Neuron (in vitro differentiated cells): ENCODE data around the gene LHFPL6.
A peak's percentile ranks its signal among the peaks of the same experiment; 100 is the strongest.
"Not testable (repeated sequence)": the region's sequence is repeated elsewhere in the genome, so short reads cannot be mapped to it uniquely, and the experiment has no call there.

Source experiments
- H2AFZ ChIP-seq: one replicate; pipeline ENCODE4 v1.6.1; 2013; ENCODE audit warnings: low read depth, mild to moderate bottlenecking, inconsistent platforms, low read length, moderate library complexity
- H3K27me3 ChIP-seq: one replicate; pipeline ENCODE4 v1.6.1; 2013; ENCODE audit warnings: low read length; ENCODE audit not compliant: insufficient read depth
- H3K36me3 ChIP-seq: one replicate; pipeline ENCODE4 v1.6.1; 2013; ENCODE audit warnings: low read length; ENCODE audit not compliant: insufficient read depth
- H3K4me1 ChIP-seq: one replicate; pipeline ENCODE4 v1.6.1; 2013; ENCODE audit warnings: low read length; ENCODE audit not compliant: insufficient read depth
- H3K4me3 ChIP-seq: 2 replicates; pipeline ENCODE4 v1.5.1; 2013; ENCODE audit warnings: mild to moderate bottlenecking, low read length, moderate library complexity
- H3K9me3 ChIP-seq: one replicate; pipeline ENCODE4 v1.6.1; 2013; ENCODE audit warnings: low read length

Gene LHFPL6

GRCh38 chr13:39345982-39346381 lies 257.0 kb downstream of the LHFPL6 start:
- Histone ChIP-seq H3K36me3 (peaks cover 14% of the 10 kb centered on the region), H3K27me3 (no peaks in the 10 kb centered on the region), H3K4me3 (no peak overlapping the region), H3K4me1 (peaks cover 39% of the 10 kb centered on the region), H3K9me3 (peaks cover 1% of the 10 kb centered on the region), H2AFZ (no peak overlapping the region)

GRCh38 chr13:39341251-39341650 lies 261.7 kb downstream of the LHFPL6 start:
- Histone ChIP-seq H2AFZ (no peak overlapping the region), H3K27me3 (no peaks in the 10 kb centered on the region), H3K4me3 (no peak overlapping the region), H3K36me3 (peaks cover 17% of the 10 kb centered on the region), H3K9me3 (peaks cover 1% of the 10 kb centered on the region), H3K4me1 (peaks cover 24% of the 10 kb centered on the region)

- not testable (repeated sequence) for H3K27me3 ChIP-seq, H3K4me3 ChIP-seq, H3K36me3 ChIP-seq, H2AFZ ChIP-seq, H3K9me3 ChIP-seq
- peaks cover 24% of the 10 kb centered on the region for H3K4me1 ChIP-seq
These were observed 264.9 kb downstream of the LHFPL6 start for GRCh38 chr13:39338114-39338513.

DNA sequence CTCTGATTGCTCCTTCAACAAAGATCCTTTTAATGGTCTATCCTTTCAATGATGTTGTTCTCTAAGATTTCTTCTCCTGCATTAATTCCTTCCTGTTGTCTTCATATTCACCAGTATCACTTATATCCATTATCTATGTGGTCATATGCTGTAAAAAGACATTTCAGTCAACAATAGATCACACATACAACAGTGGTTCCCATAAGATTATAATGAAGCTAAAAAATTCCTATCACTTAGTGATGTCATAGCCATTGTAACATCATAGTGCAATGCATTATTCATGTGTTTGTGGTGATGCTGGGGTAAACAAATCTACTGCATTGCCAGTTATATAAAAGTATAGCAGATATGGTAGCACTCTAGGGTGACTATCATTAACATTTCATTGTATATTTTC lies 266.1 kb downstream of the LHFPL6 start:
- no peaks in the 10 kb centered on the region for H3K27me3 ChIP-seq
- H3K36me3 ChIP-seq, result peaks cover 3% of the 10 kb centered on the region
- H2AFZ ChIP-seq, result no peak overlapping the region
- no peak overlapping the region for H3K4me3 ChIP-seq
- H3K9me3 ChIP-seq, result no peaks in the 10 kb centered on the region
- H3K4me1 ChIP-seq, result peaks cover 18% of the 10 kb centered on the region

- H2AFZ ChIP-seq, result no peak overlapping the region
- H3K4me1 ChIP-seq, result peaks cover 11% of the 10 kb centered on the region
- no peaks in the 10 kb centered on the region for H3K27me3 ChIP-seq
- H3K9me3 ChIP-seq, result no peaks in the 10 kb centered on the region
- H3K4me3 ChIP-seq, result no peak overlapping the region
- H3K36me3 ChIP-seq, result peaks cover 3% of the 10 kb centered on the region
These were observed 266.8 kb downstream of the LHFPL6 start for GRCh38 chr13:39336207-39336606.

GRCh38 chr13:39335721-39336120 lies 267.3 kb downstream of the LHFPL6 start:
- Histone ChIP-seq H3K27me3 (no peaks in the 10 kb centered on the region), H2AFZ (no peak overlapping the region), H3K9me3 (no peaks in the 10 kb centered on the region), H3K36me3 (peaks cover 3% of the 10 kb centered on the region), H3K4me3 (no peak overlapping the region), H3K4me1 (peaks cover 6% of the 10 kb centered on the region)

- H3K9me3 ChIP-seq, result no peaks in the 10 kb centered on the region
- H3K27me3 ChIP-seq, result no peaks in the 10 kb centered on the region
- H2AFZ ChIP-seq, result no peak overlapping the region
- peaks cover 28% of the 10 kb centered on the region for H3K4me1 ChIP-seq
- H3K36me3 ChIP-seq, result no peaks in the 10 kb centered on the region
- no peak overlapping the region for H3K4me3 ChIP-seq
These were observed 272.5 kb downstream of the LHFPL6 start for GRCh38 chr13:39330504-39330903.

- no peaks in the 10 kb centered on the region for H3K36me3 ChIP-seq
- H3K9me3 ChIP-seq, result no peaks in the 10 kb centered on the region
- H2AFZ ChIP-seq, result no peak overlapping the region
- no peak overlapping the region for H3K4me3 ChIP-seq
- H3K27me3 ChIP-seq, result no peaks in the 10 kb centered on the region
- H3K4me1 ChIP-seq, result peaks cover 28% of the 10 kb centered on the region
These were observed 273.8 kb downstream of the LHFPL6 start for GRCh38 chr13:39329182-39329639.

GRCh38 chr13:39327172-39327479 lies 275.9 kb downstream of the LHFPL6 start:
- Histone ChIP-seq H3K36me3 (no peaks in the 10 kb centered on the region), H3K9me3 (no peaks in the 10 kb centered on the region), H3K27me3 (no peaks in the 10 kb centered on the region), H2AFZ (no peak overlapping the region), H3K4me1 (peaks cover 40% of the 10 kb centered on the region), H3K4me3 (no peak overlapping the region)

DNA sequence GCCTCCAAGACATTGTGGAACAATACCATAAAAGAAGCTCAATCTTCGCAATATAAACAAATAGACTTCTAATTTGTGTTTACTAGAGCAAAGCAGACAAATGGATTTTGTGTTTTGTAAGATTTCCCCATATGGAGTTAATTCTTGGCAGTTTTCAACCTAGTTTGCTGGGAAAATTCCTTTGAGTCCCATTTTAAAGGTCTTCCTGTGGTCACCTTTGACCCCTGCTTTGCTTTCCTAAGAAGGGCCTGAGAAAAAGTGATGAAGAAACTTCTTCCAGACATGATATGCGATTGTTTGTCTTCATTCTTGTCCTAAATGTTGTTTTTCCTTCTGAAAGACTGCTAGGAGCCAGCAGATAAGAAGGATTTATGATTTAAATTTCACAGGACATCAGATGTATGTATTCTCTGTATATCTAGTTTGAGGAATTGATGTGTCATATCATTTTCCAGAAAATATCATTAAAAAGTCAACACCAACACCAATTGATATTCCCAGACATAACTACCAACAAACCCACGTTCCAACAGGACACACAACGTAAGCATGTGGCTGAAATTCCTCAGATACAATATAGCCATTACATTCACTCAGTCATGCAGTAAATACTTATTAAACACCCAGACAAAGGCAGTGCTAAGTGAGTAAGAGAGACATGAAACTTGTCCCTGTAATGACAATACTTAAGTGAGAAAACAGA lies 276.4 kb downstream of the LHFPL6 start:
- no peaks in the 10 kb centered on the region for H3K9me3 ChIP-seq
- no peak overlapping the region for H3K4me3 ChIP-seq
- no peak overlapping the region for H2AFZ ChIP-seq
- no peaks in the 10 kb centered on the region for H3K27me3 ChIP-seq
- H3K4me1 ChIP-seq, result peaks cover 43% of the 10 kb centered on the region
- H3K36me3 ChIP-seq, result no peaks in the 10 kb centered on the region

DNA sequence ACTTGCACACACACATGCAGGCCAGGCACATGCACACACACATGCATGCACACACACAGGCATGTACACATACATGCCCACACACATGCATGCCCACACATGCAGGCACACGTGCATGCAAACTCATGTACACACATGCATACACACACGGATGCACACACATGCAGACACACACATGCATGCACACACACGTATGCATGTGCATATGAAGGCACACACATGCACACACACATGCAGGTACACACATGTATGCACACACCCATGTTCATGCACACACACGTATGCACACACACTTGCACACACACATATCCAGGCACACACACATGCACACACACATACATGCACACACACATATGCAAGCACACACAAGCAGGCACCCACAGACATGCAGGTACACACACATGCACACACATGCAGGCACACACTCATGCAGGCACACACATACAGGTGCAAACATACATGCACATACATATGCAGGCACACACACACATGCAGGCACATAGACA lies 278.1 kb downstream of the LHFPL6 start:
- no peak overlapping the region for H2AFZ ChIP-seq
- no peaks in the 10 kb centered on the region for H3K9me3 ChIP-seq
- H3K4me3 ChIP-seq, result no peak overlapping the region

GRCh38 chr13:39322836-39323585 lies 280.0 kb downstream of the LHFPL6 start:
- Histone ChIP-seq H3K4me1 (peaks cover 29% of the 10 kb centered on the region), H3K27me3 (no peaks in the 10 kb centered on the region)

More for the DNA sequence above, 278.1 kb downstream of the LHFPL6 start:
- no peaks in the 10 kb centered on the region for H3K36me3 ChIP-seq
- H3K4me1 ChIP-seq, result peaks cover 43% of the 10 kb centered on the region
- H3K27me3 ChIP-seq, result no peaks in the 10 kb centered on the region

DNA sequence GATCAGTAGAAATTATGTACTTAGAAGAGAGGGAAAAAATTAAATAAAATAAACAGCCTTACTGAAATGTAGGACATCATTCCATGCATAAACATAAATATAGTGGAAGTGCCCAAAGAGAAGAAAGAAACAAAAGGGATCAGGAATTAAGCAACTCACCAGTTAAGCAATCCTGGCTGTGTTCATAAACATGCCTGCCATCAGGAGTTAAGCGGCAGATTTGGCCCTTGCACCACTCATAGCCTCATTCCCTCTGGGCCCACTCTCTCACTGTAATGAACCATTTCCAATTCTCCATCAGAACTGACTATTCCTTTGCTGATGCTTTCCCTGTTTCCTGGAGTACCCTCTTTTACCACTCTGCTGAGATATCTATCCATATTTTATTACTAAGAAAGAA lies 281.4 kb downstream of the LHFPL6 start:
- Histone ChIP-seq H3K27me3 (no peaks in the 10 kb centered on the region), H3K36me3 (no peaks in the 10 kb centered on the region), H2AFZ (no peak overlapping the region), H3K4me3 (no peak overlapping the region), H3K9me3 (no peaks in the 10 kb centered on the region), H3K4me1 (peaks cover 21% of the 10 kb centered on the region)

More at GRCh38 chr13:39322836-39323585, 280.0 kb downstream of the LHFPL6 start:
- Histone ChIP-seq H3K9me3 (no peaks in the 10 kb centered on the region), H2AFZ (peak overlapping the region; percentile 51), H3K4me3 (no peak overlapping the region), H3K36me3 (no peaks in the 10 kb centered on the region)
